Measurements from ENCODE around the gene TTLL7.

DNA sequence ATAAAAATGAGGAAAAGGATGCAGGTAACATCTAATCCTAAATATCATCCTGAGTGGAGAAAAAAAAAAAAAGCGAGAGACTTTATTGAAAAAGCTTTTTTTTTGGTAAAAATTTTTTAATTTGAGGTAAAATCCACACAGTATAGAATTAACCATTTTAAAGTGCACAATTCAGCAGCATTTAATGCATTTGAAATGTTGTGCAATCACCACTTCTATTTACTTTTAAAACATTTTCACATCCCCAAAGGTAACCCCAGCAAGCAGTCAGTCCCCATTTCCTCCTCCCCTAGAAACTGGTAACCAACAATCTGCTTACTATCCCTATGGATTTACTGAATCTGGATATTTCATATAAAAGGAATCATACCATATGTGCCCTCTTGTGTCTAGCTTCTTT, 166.7 kb downstream of the TTLL7 start:
- TF ChIP-seq CTCF (IDR thresholded peaks at IDR 0.05; ENCODE audit: low read length) (no peak), EZH2 (IDR thresholded peaks at IDR 0.05; ENCODE audit: borderline replicate concordance, low read length) (no peak)
